Measurements from ENCODE around the gene ME1. TPM values are rescaled to one million over a fixed set of nuclear protein-coding genes. Genes with fewer than 3 reads are reported as not detected.

ME1 gene
- total RNA-seq, 1 experiment from 2014 or later, result 40.5 TPM

DNA sequence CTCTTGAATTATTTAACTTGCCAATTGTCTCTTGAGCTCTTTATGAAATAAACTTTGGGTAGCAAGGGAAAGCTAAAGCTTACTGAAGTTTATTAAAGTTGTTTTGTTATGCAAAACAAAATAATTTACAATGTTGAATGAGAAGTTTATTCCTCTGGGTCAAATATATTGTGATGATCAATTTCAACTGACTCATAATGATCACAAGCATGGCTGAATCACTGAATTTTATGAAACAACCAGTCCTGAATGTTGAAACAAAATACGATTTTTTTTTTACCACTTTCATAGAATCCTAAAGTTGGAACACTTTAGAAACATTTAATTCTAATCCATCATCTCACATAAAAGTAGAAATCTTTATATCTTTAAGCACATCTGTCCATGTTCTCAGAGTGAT, 127.4 kb downstream of the ME1 start (continued):
- TF ChIP-seq, protein P1, sequence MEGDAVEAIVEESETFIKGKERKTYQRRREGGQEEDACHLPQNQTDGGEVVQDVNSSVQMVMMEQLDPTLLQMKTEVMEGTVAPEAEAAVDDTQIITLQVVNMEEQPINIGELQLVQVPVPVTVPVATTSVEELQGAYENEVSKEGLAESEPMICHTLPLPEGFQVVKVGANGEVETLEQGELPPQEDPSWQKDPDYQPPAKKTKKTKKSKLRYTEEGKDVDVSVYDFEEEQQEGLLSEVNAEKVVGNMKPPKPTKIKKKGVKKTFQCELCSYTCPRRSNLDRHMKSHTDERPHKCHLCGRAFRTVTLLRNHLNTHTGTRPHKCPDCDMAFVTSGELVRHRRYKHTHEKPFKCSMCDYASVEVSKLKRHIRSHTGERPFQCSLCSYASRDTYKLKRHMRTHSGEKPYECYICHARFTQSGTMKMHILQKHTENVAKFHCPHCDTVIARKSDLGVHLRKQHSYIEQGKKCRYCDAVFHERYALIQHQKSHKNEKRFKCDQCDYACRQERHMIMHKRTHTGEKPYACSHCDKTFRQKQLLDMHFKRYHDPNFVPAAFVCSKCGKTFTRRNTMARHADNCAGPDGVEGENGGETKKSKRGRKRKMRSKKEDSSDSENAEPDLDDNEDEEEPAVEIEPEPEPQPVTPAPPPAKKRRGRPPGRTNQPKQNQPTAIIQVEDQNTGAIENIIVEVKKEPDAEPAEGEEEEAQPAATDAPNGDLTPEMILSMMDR (IDR thresholded peaks at IDR 0.05 in 2 of 3, conservative IDR thresholded peaks at IDR 0.05 in 1 of 3; ENCODE audit: borderline replicate concordance in 1 of 3, insufficient read depth in 1 of 3, low read depth in 2 of 3, low read length in 2 of 3), result no peak
- TF ChIP-seq YY1 (IDR thresholded peaks at IDR 0.05; ENCODE audit: extremely low read depth, insufficient replicate concordance, low read depth, low read length) (no peak), EZH2 (IDR thresholded peaks at IDR 0.05) (no peak), SP1 (IDR thresholded peaks at IDR 0.05; ENCODE audit: low read depth) (no peak), SIN3A (IDR thresholded peaks at IDR 0.05; ENCODE audit: low read depth) (no peak), TCF7L2 (IDR thresholded peaks at IDR 0.05; ENCODE audit: borderline replicate concordance, extremely low read depth, insufficient read depth, insufficient read length) (no peak), EZH2phosphoT487 (IDR thresholded peaks at IDR 0.05; ENCODE audit: borderline replicate concordance) (no peak), CEBPB (IDR thresholded peaks at IDR 0.05; ENCODE audit: low read depth) (no peak), CBX3 (IDR thresholded peaks at IDR 0.05; ENCODE audit: low read depth) (no peak), ELF1 (IDR thresholded peaks at IDR 0.05; ENCODE audit: borderline replicate concordance, low read depth) (no peak)
- TF ChIP-seq, protein P2, sequence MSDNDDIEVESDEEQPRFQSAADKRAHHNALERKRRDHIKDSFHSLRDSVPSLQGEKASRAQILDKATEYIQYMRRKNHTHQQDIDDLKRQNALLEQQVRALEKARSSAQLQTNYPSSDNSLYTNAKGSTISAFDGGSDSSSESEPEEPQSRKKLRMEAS (IDR thresholded peaks at IDR 0.05), result no peak
- TF ChIP-seq, protein P3, sequence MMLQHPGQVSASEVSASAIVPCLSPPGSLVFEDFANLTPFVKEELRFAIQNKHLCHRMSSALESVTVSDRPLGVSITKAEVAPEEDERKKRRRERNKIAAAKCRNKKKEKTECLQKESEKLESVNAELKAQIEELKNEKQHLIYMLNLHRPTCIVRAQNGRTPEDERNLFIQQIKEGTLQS (IDR thresholded peaks at IDR 0.05), result no peak

DNA sequence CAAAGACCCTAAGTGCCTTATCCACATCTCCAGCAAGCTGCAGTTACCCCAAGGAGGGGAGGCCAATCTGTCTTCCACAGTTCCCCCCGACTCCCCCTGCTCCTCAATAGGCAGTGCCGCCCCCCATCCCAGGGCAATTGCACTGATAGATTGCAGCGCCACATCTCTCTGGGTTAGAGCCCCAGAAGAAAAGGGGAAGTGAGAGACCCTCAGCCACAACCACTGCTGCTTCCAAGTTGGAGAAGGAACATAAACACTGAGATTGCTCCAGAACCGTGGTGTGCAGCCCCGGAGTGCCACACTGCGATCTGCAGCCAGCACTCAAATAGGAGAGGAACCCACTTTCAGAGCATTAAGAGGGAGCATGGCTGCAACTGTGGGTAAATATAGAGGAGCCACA, 136.2 kb downstream of the ME1 start:
- no peaks in the 10 kb centered on the region for H3K9me3 ChIP-seq (ENCODE audit: control insufficient read depth in 1 of 2, insufficient read depth in 1 of 2, low read depth in 1 of 2, low read length in 2 of 2)
- H3K9ac ChIP-seq (ENCODE audit: low read length), result no peak overlapping the region
- POLR2A ChIA-PET, result no interaction called here
- H4K20me1 ChIP-seq (ENCODE audit: insufficient read depth), result no peaks in the 10 kb centered on the region
- CTCF ChIA-PET, result no interaction called here
- no peak overlapping the region for H3K27ac ChIP-seq (ENCODE audit: low read depth, low read length)
- no peak overlapping the region for H2AFZ ChIP-seq (ENCODE audit: low read depth, low read length, poor library complexity, severe bottlenecking)
- DNase-seq (ENCODE audit: low read depth, low spot score) (no peak), ATAC-seq (no peak)
- no TSS peak for BruUV-seq (replicated peaks)
- no peaks in the 10 kb centered on the region for H3K27me3 ChIP-seq (ENCODE audit: insufficient read depth, low read length)
- no peaks in the 10 kb centered on the region for H3K79me2 ChIP-seq (ENCODE audit: insufficient read depth, low read length)
- H3K9me2 ChIP-seq (ENCODE audit: insufficient read depth), result no peaks in the 10 kb centered on the region
- RAD21 ChIA-PET (ENCODE audit: low non-redundant PET in 1 of 2, low total read pairs in 2 of 2, uncharacterized antibody in 2 of 2, unreplicated experiment in 2 of 2), result no interaction called here
- H3K36me3 ChIP-seq (ENCODE audit: control insufficient read depth in 1 of 2, insufficient read depth in 2 of 2, low read length in 2 of 2), result no peaks in the 10 kb centered on the region
- H3K4me2 ChIP-seq (ENCODE audit: low read length), result no peak overlapping the region
- H3K4me1 ChIP-seq (ENCODE audit: control insufficient read depth in 1 of 2, insufficient read depth in 2 of 2, low read length in 2 of 2), result no peaks in the 10 kb centered on the region
- no peak overlapping the region for H3K4me3 ChIP-seq (replicated peaks in 1 of 2; ENCODE audit: low read depth in 1 of 2, low read length in 2 of 2)
- intact Hi-C loops (cut with micrococcal nuclease), result no loop called here
- TF ChIP-seq, protein P4, sequence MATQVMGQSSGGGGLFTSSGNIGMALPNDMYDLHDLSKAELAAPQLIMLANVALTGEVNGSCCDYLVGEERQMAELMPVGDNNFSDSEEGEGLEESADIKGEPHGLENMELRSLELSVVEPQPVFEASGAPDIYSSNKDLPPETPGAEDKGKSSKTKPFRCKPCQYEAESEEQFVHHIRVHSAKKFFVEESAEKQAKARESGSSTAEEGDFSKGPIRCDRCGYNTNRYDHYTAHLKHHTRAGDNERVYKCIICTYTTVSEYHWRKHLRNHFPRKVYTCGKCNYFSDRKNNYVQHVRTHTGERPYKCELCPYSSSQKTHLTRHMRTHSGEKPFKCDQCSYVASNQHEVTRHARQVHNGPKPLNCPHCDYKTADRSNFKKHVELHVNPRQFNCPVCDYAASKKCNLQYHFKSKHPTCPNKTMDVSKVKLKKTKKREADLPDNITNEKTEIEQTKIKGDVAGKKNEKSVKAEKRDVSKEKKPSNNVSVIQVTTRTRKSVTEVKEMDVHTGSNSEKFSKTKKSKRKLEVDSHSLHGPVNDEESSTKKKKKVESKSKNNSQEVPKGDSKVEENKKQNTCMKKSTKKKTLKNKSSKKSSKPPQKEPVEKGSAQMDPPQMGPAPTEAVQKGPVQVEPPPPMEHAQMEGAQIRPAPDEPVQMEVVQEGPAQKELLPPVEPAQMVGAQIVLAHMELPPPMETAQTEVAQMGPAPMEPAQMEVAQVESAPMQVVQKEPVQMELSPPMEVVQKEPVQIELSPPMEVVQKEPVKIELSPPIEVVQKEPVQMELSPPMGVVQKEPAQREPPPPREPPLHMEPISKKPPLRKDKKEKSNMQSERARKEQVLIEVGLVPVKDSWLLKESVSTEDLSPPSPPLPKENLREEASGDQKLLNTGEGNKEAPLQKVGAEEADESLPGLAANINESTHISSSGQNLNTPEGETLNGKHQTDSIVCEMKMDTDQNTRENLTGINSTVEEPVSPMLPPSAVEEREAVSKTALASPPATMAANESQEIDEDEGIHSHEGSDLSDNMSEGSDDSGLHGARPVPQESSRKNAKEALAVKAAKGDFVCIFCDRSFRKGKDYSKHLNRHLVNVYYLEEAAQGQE (IDR thresholded peaks at IDR 0.05; ENCODE audit: low read depth), result no peak
- TF ChIP-seq, protein P2 (IDR thresholded peaks at IDR 0.05), result no peak
- no peak for TF ChIP-seq CBX3 (IDR thresholded peaks at IDR 0.05; ENCODE audit: low read depth)
- no peak for TF ChIP-seq TCF7L2 (IDR thresholded peaks at IDR 0.05; ENCODE audit: borderline replicate concordance, extremely low read depth, insufficient read depth, insufficient read length)
- TF ChIP-seq, protein P1 (IDR thresholded peaks at IDR 0.05 in 2 of 3, conservative IDR thresholded peaks at IDR 0.05 in 1 of 3; ENCODE audit: borderline replicate concordance in 1 of 3, insufficient read depth in 1 of 3, low read depth in 2 of 3, low read length in 2 of 3), result no peak
- no peak for TF ChIP-seq ELF1 (IDR thresholded peaks at IDR 0.05; ENCODE audit: borderline replicate concordance, low read depth)
- no peak for TF ChIP-seq CEBPB (IDR thresholded peaks at IDR 0.05; ENCODE audit: low read depth)
- no peak for TF ChIP-seq JUND (IDR thresholded peaks at IDR 0.05)
- no peak for TF ChIP-seq YY1 (IDR thresholded peaks at IDR 0.05; ENCODE audit: extremely low read depth, insufficient replicate concordance, low read depth, low read length)
- no peak for TF ChIP-seq EGR1 (IDR thresholded peaks at IDR 0.05; ENCODE audit: low read depth)
- TF ChIP-seq POLR2AphosphoS5 (IDR thresholded peaks at IDR 0.05; ENCODE audit: low read depth, low read length), result no peak
